A549 (cell line): ENCODE results near the gene ABCC2.

ENCODE experiments used
- CHD2 ChIP-seq: fragments of 150-350 bp; IDR thresholded peaks from 2 replicates; pipeline ENCODE4 v1.6.1; 2014; ENCODE audit warnings: low read length; ENCODE audit not compliant: partially characterized antibody
- POLR2A ChIP-seq: IDR thresholded peaks from 2 replicates; pipeline ENCODE4 v1.6.1; 2012; ENCODE audit warnings: mild to moderate bottlenecking, low read length

DNA sequence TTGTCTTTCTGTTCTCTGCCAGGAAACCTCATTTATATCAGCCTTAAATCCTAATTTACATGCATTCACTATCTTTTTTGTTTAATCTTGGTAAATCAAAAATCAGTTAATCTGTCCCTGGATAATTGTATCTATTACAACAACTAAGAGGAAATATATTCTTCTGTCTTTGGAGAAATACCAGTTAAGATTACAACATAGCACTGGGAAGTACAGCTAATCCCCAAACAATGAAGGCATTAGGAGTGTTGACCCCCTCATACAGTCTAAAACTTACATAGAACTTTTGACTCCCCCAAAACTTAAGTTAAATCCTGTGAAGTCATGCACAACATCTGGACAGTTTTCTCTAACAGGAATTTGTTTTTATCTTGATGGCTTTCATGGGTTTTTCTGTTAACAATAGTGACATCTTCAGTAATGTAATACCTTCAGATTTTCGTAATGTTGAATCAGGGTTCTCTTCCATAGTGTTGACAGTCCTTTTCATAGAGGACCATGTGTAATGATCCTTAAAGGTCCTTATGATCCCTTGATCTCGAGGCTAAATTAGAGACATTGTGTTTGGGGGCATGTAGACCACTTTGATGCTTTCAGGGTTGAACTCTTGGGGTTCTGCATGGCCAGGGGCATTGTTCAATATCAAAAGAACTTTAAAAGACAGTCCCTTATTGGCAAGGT lies 24.1 kb upstream of the ABCC2 start:
- TF ChIP-seq POLR2A: no peak
- TF ChIP-seq CHD2: no peak
